Activated CD8-positive, alpha-beta T cell treated with anti-CD3 and anti-CD28 coated beads, Interleukin-2, amount 10 ng/mL, durations not matched to agents 7 days and 5 days (primary cell): Measurements from ENCODE around the gene CCDC88B. TPM values are rescaled to one million over a fixed set of nuclear protein-coding genes. Genes with fewer than 3 reads are reported as not detected.

Source experiments
- microRNA-seq: library from miRNA; unstranded; fragments of <30 nt; microRNA quantifications from one replicate; pipeline ENCODE4 v1.2.0, GENCODE V29; 2022
- total RNA-seq, 2 experiments: library from RNA; stranded (reverse); gene quantifications; one replicate each; pipeline ENCODE4 v1.2.3, GENCODE V29; 2021

The CCDC88B gene
- total RNA-seq, 2 experiments from 2014 or later: 127 TPM

Small RNA genes lying within 50 kb of the gene (microRNA-seq; reads per million reads assigned to microRNA genes)
- gene MIR1237 (4.0 reads per million), gene MIR7155 (4.6 reads per million)

Other genes starting within 250 kb of the CCDC88B start
- 10 to 100 TPM; 14.4 to 14.6 TPM for gene MACROD1, start 174.1 kb upstream of the CCDC88B start, total RNA-seq
- 100 to 1,000 TPM; 335 to 340 TPM for gene STIP1, start 154.0 kb upstream of the CCDC88B start, total RNA-seq
- gene FERMT3, start 133.5 kb upstream of the CCDC88B start, total RNA-seq: 100 to 1,000 TPM; 261 to 281 TPM
- 10 to 100 TPM; 37.8 to 44.8 TPM for gene TRPT1, start 114.0 kb upstream of the CCDC88B start, total RNA-seq
- gene NUDT22, start 113.9 kb upstream of the CCDC88B start, total RNA-seq: 10 to 100 TPM; 86.7 to 91.6 TPM
- gene DNAJC4, start 109.7 kb upstream of the CCDC88B start, total RNA-seq: 10 to 100 TPM; 38.0 to 41.3 TPM
- gene VEGFB, start 105.6 kb upstream of the CCDC88B start, total RNA-seq: 10 to 100 TPM; 81.5 to 87.8 TPM
- gene FKBP2, start 99.1 kb upstream of the CCDC88B start, total RNA-seq: 10 to 100 TPM; 26.9 to 33.0 TPM
- gene PPP1R14B, start 93.3 kb upstream of the CCDC88B start, total RNA-seq: 100 to 1,000 TPM; 178 to 197 TPM
- 10 to 100 TPM; 19.7 TPM for gene PLCB3, start 88.7 kb upstream of the CCDC88B start, total RNA-seq
- 10 to 100 TPM; 38.3 to 43.9 TPM for gene BAD, start 55.5 kb upstream of the CCDC88B start, total RNA-seq
- 10 to 100 TPM; 25.3 to 26.8 TPM for gene GPR137, start 54.4 kb upstream of the CCDC88B start, total RNA-seq
- gene KCNK4, start 48.9 kb upstream of the CCDC88B start, total RNA-seq: not detected
- gene CATSPERZ, start 39.8 kb upstream of the CCDC88B start, total RNA-seq: not detected
- 10 to 100 TPM; 42.7 to 43.2 TPM for gene ESRRA, start 34.7 kb upstream of the CCDC88B start, total RNA-seq
- 100 to 1,000 TPM; 154 to 165 TPM for gene TRMT112, start 22.6 kb upstream of the CCDC88B start, total RNA-seq
- gene PRDX5, start 22.1 kb upstream of the CCDC88B start, total RNA-seq: 100 to 1,000 TPM; 102 to 106 TPM
- gene RPS6KA4, start 19.0 kb downstream of the CCDC88B start, total RNA-seq: 10 to 100 TPM; 39.0 to 42.3 TPM
- not detected for gene SLC22A11, start 215.7 kb downstream of the CCDC88B start, total RNA-seq